Endothelial cell of umbilical vein (primary cell): ENCODE data around the gene REPS1. TPM values are rescaled to one million over a fixed set of nuclear protein-coding genes. Genes with fewer than 3 reads are reported as not detected.

ENCODE experiments used
- BruUV-seq: library from RNA; stranded (reverse); fragments of 400-500 nt; replicated peaks from 2 replicates; lab custom pipeline; 2021; lab: Mats Ljungman, UMichigan
- CTCF ChIA-PET: fragments of 300-600, 350-600 bp; sonication (Branson Sonifier 250); formaldehyde crosslinking; loops from one replicate; lab custom pipeline; 2021; ENCODE audit warnings: antibody characterized with exemption, inconsistent platforms; lab: Charles Lee
- POLR2A ChIA-PET: fragments of 300-600, 350-600 bp; sonication (Branson Sonifier 250); formaldehyde crosslinking; loops from one replicate; lab custom pipeline; 2021; ENCODE audit warnings: antibody characterized with exemption, inconsistent platforms; lab: Charles Lee
- DNase-seq: peaks from one replicate; pipeline ENCODE4 v3.0.0-alpha.2; 2011; ENCODE audit warnings: low read depth, low spot score
- FAIRE-seq: peaks from 2 replicates; lab custom pipeline; 2011; peaks lifted over from hg19 to GRCh38; lab: Jason Lieb, UNC
- H2AFZ ChIP-seq: 2 replicates; pipeline ENCODE4 v1.6.0; 2012; ENCODE audit warnings: low read depth, low read length, control low read depth, inconsistent platforms
- H3K27ac ChIP-seq: 2 replicates; pipeline ENCODE4 v1.5.1; 2011; ENCODE audit warnings: low read depth, mild to moderate bottlenecking, control low read depth, low read length, moderate library complexity; ENCODE audit not compliant: insufficient read depth
- H3K27me3 ChIP-seq, 2 experiments: 2 replicates each; pipeline versions ENCODE4 v1.6.0 to v1.6.1; 2011; ENCODE audit warnings: low read length in 2 of 2, mixed read lengths in 1 of 2; ENCODE audit not compliant: control insufficient read depth in 2 of 2, insufficient read depth in 2 of 2
- H3K36me3 ChIP-seq, 2 experiments: 2 replicates in 1 of 2; 3 replicates in 1 of 2; pipeline ENCODE4 v1.5.1; 2011; ENCODE audit warnings: low read length in 2 of 2, mild to moderate bottlenecking in 1 of 2, moderate library complexity in 1 of 2; ENCODE audit not compliant: control insufficient read depth in 2 of 2, insufficient read depth in 2 of 2; ENCODE audit errors: extremely low read depth in 1 of 2
- H3K4me1 ChIP-seq: 3 replicates; pipeline ENCODE4 v1.5.1; 2011; ENCODE audit warnings: mild to moderate bottlenecking, low read length; ENCODE audit not compliant: control insufficient read depth, insufficient read depth; ENCODE audit errors: extremely low read depth
- H3K4me2 ChIP-seq: 2 replicates; pipeline ENCODE4 v1.6.1; 2011; ENCODE audit warnings: low read length, control low read depth, mixed read lengths; ENCODE audit not compliant: insufficient read depth
- H3K4me3 ChIP-seq, 3 experiments: fragments of 200-600 bp in 1 of 3; sonication (generic), shearing (Covaris generic) in 1 of 3; replicated peaks in 1 of 3; 2 replicates each; pipeline ENCODE4 v1.5.1; 2011 to 2016; ENCODE audit warnings: control low read depth in 3 of 3, low read length in 3 of 3, mild to moderate bottlenecking in 2 of 3, inconsistent platforms in 1 of 3, low read depth in 1 of 3, moderate library complexity in 1 of 3; ENCODE audit not compliant: insufficient read depth in 1 of 3
- H3K79me2 ChIP-seq: 2 replicates; pipeline ENCODE4 v1.6.0; 2012; ENCODE audit warnings: low read length, inconsistent platforms; ENCODE audit not compliant: control insufficient read depth, insufficient read depth
- H3K9ac ChIP-seq: replicated peaks from 2 replicates; pipeline ENCODE3; 2011; ENCODE audit warnings: low read length, control low read depth; ENCODE audit not compliant: insufficient read depth; ENCODE audit errors: extremely low read depth
- H3K9me1 ChIP-seq: replicated peaks from 3 replicates; pipeline ENCODE4 v1.6.0; 2011; ENCODE audit warnings: mild to moderate bottlenecking, low read length; ENCODE audit not compliant: control insufficient read depth, insufficient read depth; ENCODE audit errors: extremely low read depth
- H3K9me3 ChIP-seq: replicated peaks from 2 replicates; pipeline ENCODE4 v1.5.1; 2012; ENCODE audit warnings: low read length, inconsistent platforms; ENCODE audit not compliant: control insufficient read depth, insufficient read depth
- H4K20me1 ChIP-seq: replicated peaks from 2 replicates; pipeline ENCODE3; 2011; ENCODE audit warnings: mild to moderate bottlenecking, low read length; ENCODE audit not compliant: control insufficient read depth, insufficient read depth; ENCODE audit errors: extremely low read depth
- CTCF ChIP-seq, 2 donors: IDR thresholded peaks; 1 replicate in 1 of 2; 2 replicates in 1 of 2; pipeline ENCODE4 v1.5.1; 2011; ENCODE audit warnings: low read length in 2 of 2, mild to moderate bottlenecking in 2 of 2, moderate library complexity in 2 of 2, control low read depth in 1 of 2, inconsistent platforms in 1 of 2, low read depth in 1 of 2; ENCODE audit not compliant: insufficient read depth in 1 of 2; ENCODE audit errors: extremely low read depth in 1 of 2
- EZH2 ChIP-seq: IDR thresholded peaks from 2 replicates; pipeline ENCODE4 v1.6.1; 2012; ENCODE audit warnings: borderline replicate concordance, low read depth, mild to moderate bottlenecking, moderate library complexity, low read length, inconsistent platforms; ENCODE audit not compliant: severe bottlenecking
- FOS ChIP-seq: IDR thresholded peaks from 2 replicates; pipeline ENCODE4 v1.6.1; 2011; ENCODE audit warnings: mild to moderate bottlenecking, low read length, moderate library complexity, borderline replicate concordance; ENCODE audit not compliant: insufficient read depth
- GATA2 ChIP-seq: IDR thresholded peaks from 2 replicates; pipeline ENCODE4 v1.7.0; 2011; ENCODE audit warnings: low read depth, mild to moderate bottlenecking, moderate library complexity, mixed read lengths, low read length; ENCODE audit not compliant: insufficient read length, insufficient read depth
- JUN ChIP-seq: IDR thresholded peaks from 2 replicates; pipeline ENCODE4 v1.6.1; 2011; ENCODE audit warnings: borderline replicate concordance, low read depth; ENCODE audit not compliant: insufficient read length, insufficient read depth
- MAX ChIP-seq: IDR thresholded peaks from 2 replicates; pipeline ENCODE4 v1.6.1; 2011; ENCODE audit not compliant: insufficient read depth, insufficient read length
- MYC ChIP-seq: IDR thresholded peaks from one replicate; pipeline ENCODE4 v1.6.1; 2011; ENCODE audit warnings: mild to moderate bottlenecking, low read depth, low read length
- POLR2A ChIP-seq: IDR thresholded peaks from 2 replicates; pipeline ENCODE4 v1.6.1; 2012; ENCODE audit warnings: low read depth, mild to moderate bottlenecking, control low read depth, low read length
- POLR2AphosphoS5 ChIP-seq: IDR thresholded peaks from 2 replicates; pipeline ENCODE4 v1.6.1; 2012; ENCODE audit warnings: low read depth, mild to moderate bottlenecking, control low read depth, low read length, moderate library complexity; ENCODE audit not compliant: insufficient read depth
- dilution Hi-C: fragments of 300-500 bp; cut with MboI; formaldehyde crosslinking; loops from one replicate; pipeline ENCODE4 v1.15.0; 2019; ENCODE audit warnings: low sequenced_read_pairs; ENCODE audit not compliant: extremely low pct_ligation_motif_present
- intact Hi-C: fragments of 100-400 bp; cut with micrococcal nuclease; formaldehyde crosslinking; loops from one replicate; pipeline ENCODE4 v1.10.0; 2022
- polyA plus RNA-seq, 4 experiments: library from polyadenylated mRNA; depleted of rRNA in 3 of 4; stranded (reverse) in 3 of 4; unstranded in 1 of 4; fragments of >200 nt; gene quantifications; 2 replicates each; pipeline versions ENCODE4 v1.2.1 to v1.2.3, GENCODE V29; 2011 to 2012; ENCODE audit warnings: missing spikeins in 1 of 4
- total RNA-seq: library from RNA; stranded (reverse); gene quantifications from 2 replicates; pipeline ENCODE4 v1.2.3, GENCODE V29; 2021

Gene REPS1
- total and polyA plus RNA-seq, 2 donors (not counting 3 experiments of a cell fraction or from before 2014, with no cell fraction given): 20.6 to 35.0 TPM

DNA sequence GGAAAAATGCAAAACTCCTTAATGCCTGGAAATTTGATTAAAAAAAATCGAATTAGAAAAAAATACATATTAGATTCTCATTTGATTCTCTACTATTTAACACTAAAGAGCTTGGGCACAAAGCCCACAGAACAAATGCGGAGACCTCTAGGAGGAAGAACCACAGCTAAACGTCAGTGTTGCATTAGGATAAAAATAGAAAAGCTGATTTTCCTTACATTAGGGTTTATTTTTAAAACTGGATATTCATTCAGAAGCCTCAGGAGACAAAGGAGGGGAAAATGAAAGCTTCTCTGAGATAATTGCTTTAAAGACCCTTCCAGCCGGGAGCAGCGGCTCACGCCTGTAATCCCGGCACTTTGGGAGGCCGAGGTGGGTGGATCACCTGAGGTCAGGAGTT is 114.9 kb downstream of the REPS1 start:
- Histone ChIP-seq H2AFZ (no peak overlapping the region), H3K36me3 (no peaks in the 10 kb centered on the region), H3K4me3 (no peak overlapping the region), H3K4me1 (no peaks in the 10 kb centered on the region), H3K79me2 (no peaks in the 10 kb centered on the region), H3K9me1 (no peaks in the 10 kb centered on the region), H3K27me3 (peaks cover 0 to 3% of the 10 kb centered on the region in 2 experiments), H4K20me1 (no peaks in the 10 kb centered on the region), H3K9me3 (no peaks in the 10 kb centered on the region), H3K9ac (no peak overlapping the region), H3K4me2 (no peak overlapping the region), H3K27ac (no peak overlapping the region)
- no TSS peak for BruUV-seq
- POLR2A ChIA-PET: no interaction called here
- DNase-seq (no peak), FAIRE-seq (no peak)
- no peak for TF ChIP-seq GATA2
- TF ChIP-seq POLR2A: no peak
- no peak for TF ChIP-seq CTCF (IDR thresholded peaks at IDR 0.05; ENCODE audit: extremely low read depth in 1 of 2, insufficient read depth in 1 of 2, low read depth in 1 of 2, low read length in 2 of 2)
- no peak for TF ChIP-seq JUN
- TF ChIP-seq MAX: no peak
- TF ChIP-seq FOS: no peak
- TF ChIP-seq POLR2AphosphoS5: no peak
- no peak for TF ChIP-seq EZH2
- no peak for TF ChIP-seq MYC
- CTCF ChIA-PET: interaction anchor here (1.2 to 2.4 kb wide), 2 partner anchors 10 to 13 kb away, joined by 3 to 6 read pairs; no protein-coding TSS in a partner anchor
- dilution Hi-C loops: no loop called here
- intact Hi-C loops: no loop called here
